OCI-LY1 (cell line): ENCODE data around the gene RASGEF1C.

Source experiments
- EZH2 ChIP-seq: fragments of 200-600 bp; sonication (generic), shearing (Covaris generic); IDR thresholded peaks from 2 replicates; pipeline ENCODE4 v1.8.0; 2017; ENCODE audit warnings: borderline replicate concordance, mixed run types, mild to moderate bottlenecking, antibody characterized with exemption, low read length, moderate library complexity, mixed read lengths
- TF ChIP-seq, protein P1 (sequence below): fragments of 200-600 bp; sonication (generic), shearing (Covaris generic); IDR thresholded peaks from 2 replicates; pipeline ENCODE4 v1.5.1; 2017; ENCODE audit warnings: mild to moderate bottlenecking, antibody characterized with exemption, low read length, moderate library complexity, mixed read lengths

DNA sequence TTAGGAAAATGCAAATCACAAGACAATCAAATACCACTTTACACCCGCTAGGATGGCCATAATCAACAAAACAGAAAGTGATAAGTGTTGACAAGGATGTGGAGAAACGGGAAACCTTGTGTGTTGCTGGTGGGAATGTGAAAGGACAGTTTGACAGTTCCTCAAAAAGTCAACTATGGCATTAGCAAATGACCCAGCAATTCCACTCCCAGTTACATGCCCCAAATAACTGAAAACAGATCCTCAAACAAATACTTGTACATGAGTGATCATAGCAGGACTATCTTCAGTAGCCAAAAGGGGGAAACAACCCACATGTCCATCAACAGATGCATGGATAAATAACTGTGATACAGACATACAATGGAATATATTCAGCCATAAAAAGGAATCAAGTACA is 21.2 kb downstream of the RASGEF1C start:
- TF ChIP-seq, protein P1, sequence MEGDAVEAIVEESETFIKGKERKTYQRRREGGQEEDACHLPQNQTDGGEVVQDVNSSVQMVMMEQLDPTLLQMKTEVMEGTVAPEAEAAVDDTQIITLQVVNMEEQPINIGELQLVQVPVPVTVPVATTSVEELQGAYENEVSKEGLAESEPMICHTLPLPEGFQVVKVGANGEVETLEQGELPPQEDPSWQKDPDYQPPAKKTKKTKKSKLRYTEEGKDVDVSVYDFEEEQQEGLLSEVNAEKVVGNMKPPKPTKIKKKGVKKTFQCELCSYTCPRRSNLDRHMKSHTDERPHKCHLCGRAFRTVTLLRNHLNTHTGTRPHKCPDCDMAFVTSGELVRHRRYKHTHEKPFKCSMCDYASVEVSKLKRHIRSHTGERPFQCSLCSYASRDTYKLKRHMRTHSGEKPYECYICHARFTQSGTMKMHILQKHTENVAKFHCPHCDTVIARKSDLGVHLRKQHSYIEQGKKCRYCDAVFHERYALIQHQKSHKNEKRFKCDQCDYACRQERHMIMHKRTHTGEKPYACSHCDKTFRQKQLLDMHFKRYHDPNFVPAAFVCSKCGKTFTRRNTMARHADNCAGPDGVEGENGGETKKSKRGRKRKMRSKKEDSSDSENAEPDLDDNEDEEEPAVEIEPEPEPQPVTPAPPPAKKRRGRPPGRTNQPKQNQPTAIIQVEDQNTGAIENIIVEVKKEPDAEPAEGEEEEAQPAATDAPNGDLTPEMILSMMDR, result no peak
- no peak for TF ChIP-seq EZH2
